ENCODE measurements around the gene ZNF785. TPM values are rescaled to one million over a fixed set of nuclear protein-coding genes. Genes with fewer than 3 reads are reported as not detected.
"Not testable (repeated sequence)": the region's sequence is repeated elsewhere in the genome, so short reads cannot be mapped to it uniquely, and the experiment has no call there.

The ZNF785 gene
- 10 to 100 TPM; 17.8 to 21.7 (median 20.8) TPM for polyA plus RNA-seq (ENCODE audit: insufficient read length in 4 of 4)

GRCh38 chr16:30585400-30586191, at the start of gene ZNF785:
ZNF785 (minus strand) TSS chr16:30585697; CDS start chr16:30585611, 86 bp downstream.
- DNase-seq (ENCODE audit: low read depth in 4 of 4, low spot score in 3 of 4): peak; percentile 94 to 99 (median 99)

DNA sequence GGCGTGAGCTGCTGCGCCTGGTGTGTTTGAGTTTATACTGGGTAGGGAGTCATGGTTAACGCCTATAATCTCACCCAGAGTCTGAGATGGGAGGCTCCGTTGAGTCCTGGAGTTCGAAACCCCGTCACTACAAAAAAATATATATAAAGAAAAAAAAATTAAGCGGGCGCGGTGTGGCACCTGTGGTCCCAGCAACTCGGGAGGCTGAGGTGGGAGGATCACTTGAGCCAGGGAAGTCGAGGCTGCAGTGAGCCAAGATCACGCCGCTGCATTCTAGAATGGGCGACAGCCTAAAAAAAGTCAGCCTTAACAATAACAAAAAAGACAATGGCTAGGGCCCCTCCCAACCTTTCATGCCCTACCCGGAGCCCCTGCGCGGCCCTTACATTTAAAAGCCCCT, 48.0 kb upstream of the ZNF785 start:
- DNase-seq (ENCODE audit: low read depth in 4 of 4, low spot score in 3 of 4): no peak

DNA sequence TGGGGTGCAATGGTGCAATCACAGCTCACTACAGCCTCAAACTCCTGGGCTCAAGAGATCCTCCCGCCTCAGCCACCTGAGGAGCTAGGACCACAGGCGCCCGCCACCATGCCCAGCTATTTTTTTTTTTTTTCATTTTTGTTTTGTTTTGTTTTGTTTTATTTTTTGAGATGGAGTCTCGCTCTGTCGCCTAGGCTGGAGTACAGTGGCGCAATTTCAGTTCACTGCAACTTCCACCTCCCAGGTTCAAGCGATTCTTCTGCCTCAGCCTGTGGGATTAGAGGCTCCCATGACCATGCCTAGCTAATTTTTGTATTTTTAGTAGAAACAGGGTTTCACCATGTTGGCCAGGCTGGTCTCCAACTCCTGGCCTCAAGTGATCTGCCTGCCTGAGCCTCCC, 47.0 kb upstream of the ZNF785 start:
- not testable (repeated sequence) for DNase-seq (ENCODE audit: low read depth in 4 of 4, low spot score in 3 of 4)

- DNase-seq (ENCODE audit: low read depth in 4 of 4, low spot score in 3 of 4): peak in 2 of 4 donors; percentile 81 to 82
These were observed 43.4 kb upstream of the ZNF785 start for GRCh38 chr16:30628628-30629540.

DNA sequence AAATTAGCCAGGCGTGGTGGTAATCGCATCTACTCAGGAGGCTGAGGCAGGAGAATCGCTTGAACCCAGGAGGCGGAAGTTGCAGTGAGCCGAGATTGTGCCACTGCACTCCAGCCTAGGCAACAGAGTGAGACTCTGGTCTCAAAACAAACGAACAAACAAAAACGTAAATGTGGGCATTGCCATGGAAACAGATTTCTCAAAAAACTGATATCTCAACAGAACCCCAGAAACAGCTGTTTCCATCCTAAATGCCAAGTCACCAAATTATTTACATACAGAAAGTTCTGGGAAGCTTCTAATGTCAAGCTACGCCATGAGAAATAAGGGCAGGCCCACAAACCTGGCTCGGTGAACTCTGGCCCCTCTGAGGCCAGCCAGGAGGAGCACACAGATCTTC, 40.7 kb upstream of the ZNF785 start:
- no peak for DNase-seq (ENCODE audit: low read depth in 4 of 4, low spot score in 3 of 4)

GRCh38 chr16:30623536-30624283, 38.2 kb upstream of the ZNF785 start:
- no peak for DNase-seq (ENCODE audit: low read depth in 4 of 4, low spot score in 3 of 4)

- DNase-seq (ENCODE audit: low read depth in 4 of 4, low spot score in 3 of 4): no peak
These were observed 37.0 kb upstream of the ZNF785 start for GRCh38 chr16:30622455-30623032.

GRCh38 chr16:30621765-30622164, 36.3 kb upstream of the ZNF785 start:
- no peak for DNase-seq (ENCODE audit: low read depth in 4 of 4, low spot score in 3 of 4)

DNA sequence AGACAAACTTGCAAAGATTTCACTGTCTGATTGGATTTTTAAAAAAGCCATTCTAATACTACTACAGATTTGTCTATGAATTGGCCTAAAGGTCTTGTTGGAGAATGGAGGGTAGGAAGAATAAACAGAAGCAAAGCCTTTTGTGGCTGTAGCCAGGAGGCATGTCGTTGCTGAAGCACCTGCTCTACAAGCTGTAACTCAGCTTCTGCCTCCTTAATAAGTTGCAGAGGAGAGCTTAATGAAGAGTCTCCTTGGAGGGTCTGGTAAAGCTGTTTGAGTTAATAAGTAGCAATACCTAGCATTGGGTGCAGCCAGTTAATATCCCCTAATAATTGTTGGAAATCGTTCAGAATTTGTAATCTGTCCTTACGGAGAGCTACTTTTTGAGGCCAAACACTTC, 34.7 kb upstream of the ZNF785 start:
- no peak for DNase-seq (ENCODE audit: low read depth in 4 of 4, low spot score in 3 of 4)

- no peak for DNase-seq (ENCODE audit: low read depth in 4 of 4, low spot score in 3 of 4)
These were observed 34.1 kb upstream of the ZNF785 start for GRCh38 chr16:30619638-30620037.

GRCh38 chr16:30619202-30619601, 33.7 kb upstream of the ZNF785 start:
- no peak for DNase-seq (ENCODE audit: low read depth in 4 of 4, low spot score in 3 of 4)

DNA sequence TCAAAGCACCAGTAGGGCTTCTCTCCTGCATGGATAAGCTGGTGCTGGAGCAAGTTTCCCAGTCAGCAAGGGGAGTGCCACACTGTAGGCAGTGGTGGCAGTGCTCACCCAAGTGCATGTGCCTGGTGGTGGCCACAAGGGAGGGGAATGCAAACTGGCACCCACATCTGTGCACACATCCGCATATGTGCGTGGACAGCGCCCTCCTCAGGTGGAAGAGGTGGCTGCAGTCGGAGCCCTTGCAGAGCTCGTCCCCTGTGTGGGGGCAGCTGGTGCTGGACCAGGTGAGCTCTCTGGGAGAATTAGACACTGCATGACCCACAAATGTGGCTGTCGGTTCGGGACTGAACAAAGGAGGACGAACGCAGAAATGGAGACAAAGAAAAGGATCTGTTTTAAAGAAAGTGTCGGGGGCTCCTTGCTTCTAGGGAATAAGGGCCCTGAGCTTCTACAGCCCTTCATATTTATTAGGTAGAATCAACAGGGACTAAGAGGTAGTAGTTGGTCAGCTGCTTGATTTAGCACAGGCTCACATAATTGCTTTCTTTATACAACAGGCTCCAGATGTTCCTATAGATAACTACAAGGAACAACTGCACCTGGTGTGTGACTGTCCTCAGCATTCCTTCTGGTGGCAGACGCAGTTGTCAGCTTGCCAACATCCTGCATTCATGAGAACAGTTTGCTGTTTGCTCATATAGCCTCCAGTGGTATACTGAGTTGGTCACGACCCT, 30.0 kb upstream of the ZNF785 start:
- DNase-seq (ENCODE audit: low read depth in 4 of 4, low spot score in 3 of 4): no peak

DNA sequence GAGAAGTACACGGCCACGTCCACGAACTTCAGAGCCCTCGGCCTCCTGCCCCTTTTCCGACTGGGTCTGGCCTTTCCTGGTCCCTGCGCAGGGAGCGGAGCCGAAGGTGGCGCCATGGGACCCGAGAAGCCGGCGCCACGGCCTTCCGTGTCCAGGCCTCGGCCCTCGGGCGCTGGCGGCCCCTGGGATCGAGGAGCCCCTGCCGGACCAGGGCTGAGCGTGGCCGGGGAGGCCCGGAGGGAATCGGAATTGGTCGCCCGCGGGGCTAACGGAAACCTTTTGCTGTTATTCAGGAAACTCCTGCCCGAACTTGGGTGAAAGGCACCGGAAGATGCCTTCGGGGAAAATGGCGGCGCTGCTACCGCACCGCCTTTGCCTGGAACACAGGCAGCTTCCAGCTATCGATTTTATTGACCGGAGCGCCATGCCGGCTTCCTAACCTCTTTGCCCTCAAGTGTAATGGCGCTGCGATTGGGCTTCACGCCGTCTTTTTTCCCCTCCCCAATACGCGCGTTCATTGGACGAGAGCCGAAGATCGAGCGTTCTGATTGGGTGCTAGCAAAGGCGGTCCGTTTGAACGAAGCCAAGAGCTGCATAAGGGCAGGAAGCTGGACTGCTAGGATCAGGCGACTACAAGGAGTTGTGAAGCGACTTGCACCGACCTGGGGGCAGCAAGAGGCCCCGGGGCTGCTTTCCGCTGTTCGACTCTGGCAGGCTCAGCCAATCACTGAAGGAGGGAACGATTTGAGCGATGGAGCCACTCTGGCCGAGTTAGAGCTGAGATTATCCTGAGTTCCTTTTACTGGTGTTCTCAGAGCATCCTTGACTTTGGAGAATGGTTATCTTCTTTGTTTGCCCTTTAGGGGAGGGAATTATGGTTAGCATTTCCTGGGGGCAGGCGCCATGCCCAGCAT, 24.7 kb upstream of the ZNF785 start, which contains the start of gene ZNF689:
TSS of gene ZNF689 (minus strand) at position 464 of the 914 bp plus-strand sequence. CDS start at position 116, 348 bp downstream.
- DNase-seq (ENCODE audit: low read depth in 4 of 4, low spot score in 3 of 4): peak; percentile 99

- DNase-seq (ENCODE audit: low read depth in 4 of 4, low spot score in 3 of 4): peak in 1 of 4 donors; percentile 59
These were observed 23.8 kb upstream of the ZNF785 start for GRCh38 chr16:30609002-30609925.

- no peak for DNase-seq (ENCODE audit: low read depth in 4 of 4, low spot score in 3 of 4)
These were observed 20.5 kb upstream of the ZNF785 start for GRCh38 chr16:30606004-30606403.

DNA sequence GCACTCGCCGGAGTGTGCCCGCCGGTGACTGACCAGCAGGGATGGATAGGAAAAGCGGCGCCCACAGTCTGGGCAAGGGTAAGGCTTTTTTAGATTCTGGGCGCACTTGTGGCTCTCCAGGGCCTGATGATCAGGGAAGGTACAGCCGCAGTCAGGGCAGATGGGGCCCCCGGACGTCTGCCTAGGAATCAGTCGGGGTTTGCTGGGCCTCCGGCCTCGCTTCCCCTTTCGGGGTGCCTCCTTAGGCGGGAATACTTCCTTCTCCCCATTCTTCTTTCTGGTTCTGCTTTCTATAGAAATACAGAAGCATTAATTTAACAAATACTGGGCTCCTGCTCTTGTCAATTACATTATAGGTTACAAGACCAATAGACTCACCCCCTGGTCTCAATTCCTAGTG, 19.7 kb upstream of the ZNF785 start:
- no peak for DNase-seq (ENCODE audit: low read depth in 4 of 4, low spot score in 3 of 4)

GRCh38 chr16:30604316-30604947, 18.9 kb upstream of the ZNF785 start:
- DNase-seq (ENCODE audit: low read depth in 4 of 4, low spot score in 3 of 4): no peak
